Epithelial cell of esophagus (primary cell): Measurements from ENCODE around the gene PSMD1.

Experiments
- DNase-seq: peaks from one replicate; pipeline ENCODE4 v3.0.0; 2010; ENCODE audit warnings: low read depth
- H3K4me3 ChIP-seq: 2 replicates; pipeline ENCODE4 v1.5.1; 2011; ENCODE audit warnings: mild to moderate bottlenecking, low read length, control low read depth
- CTCF ChIP-seq: IDR thresholded peaks from 2 replicates; pipeline ENCODE4 v1.5.1; 2011; ENCODE audit warnings: low read depth, mild to moderate bottlenecking, low read length, control low read depth, inconsistent platforms; ENCODE audit not compliant: insufficient read depth; ENCODE audit errors: missing control alignments

The PSMD1 gene

GRCh38 chr2:231056453-231057416, at the start of gene PSMD1:
Gene PSMD1 (plus strand): TSS chr2:231056867. CDS start chr2:231057026, 159 bp downstream.
- peak; percentile 97 for TF ChIP-seq CTCF
- peak within 1 kb of the TSS; percentile 97 for H3K4me3 ChIP-seq
- DNase-seq, result peak; percentile 92

GRCh38 chr2:231007286-231008098, 49.2 kb upstream of the PSMD1 start:
- peak; percentile 36 for DNase-seq
- H3K4me3 ChIP-seq, result no peak overlapping the region
- no peak for TF ChIP-seq CTCF

GRCh38 chr2:231008131-231008530, 48.5 kb upstream of the PSMD1 start:
- TF ChIP-seq CTCF, result no peak
- no peak for DNase-seq
- H3K4me3 ChIP-seq, result no peak overlapping the region

- no peak for DNase-seq
- no peak overlapping the region for H3K4me3 ChIP-seq
- TF ChIP-seq CTCF, result no peak
These were observed 47.3 kb upstream of the PSMD1 start for GRCh38 chr2:231009236-231009919.

GRCh38 chr2:231010201-231010730, 46.4 kb upstream of the PSMD1 start:
- DNase-seq, result no peak
- no peak for TF ChIP-seq CTCF
- no peak overlapping the region for H3K4me3 ChIP-seq

GRCh38 chr2:231011526-231011925, 45.1 kb upstream of the PSMD1 start:
- DNase-seq, result no peak
- no peak overlapping the region for H3K4me3 ChIP-seq
- TF ChIP-seq CTCF, result no peak
